PC-3 (cell line): ENCODE data around the gene HOXC9.

Source experiments
- CTCF ChIP-seq: fragments of 300-600 bp; sonication (generic); conservative IDR thresholded peaks from 2 replicates; pipeline ENCODE4 v1.5.1; 2017; ENCODE audit warnings: antibody characterized with exemption, low read depth, mild to moderate bottlenecking, low read length
- EZH2phosphoT487 ChIP-seq: fragments of 300-600 bp; sonication (generic); IDR thresholded peaks from 2 replicates; pipeline ENCODE4 v1.6.1; 2018; ENCODE audit warnings: mild to moderate bottlenecking, antibody characterized with exemption, low read length, borderline replicate concordance

GRCh38 chr12:54016478-54016964 is 16.6 kb downstream of the HOXC9 start:
- TF ChIP-seq CTCF: no peak
- no peak for TF ChIP-seq EZH2phosphoT487
